Left hindlimb (tissue), 1 donor: ENCODE results near the gene LSR.
A peak's percentile ranks its signal among the peaks of the same experiment; 100 is the strongest.

Source experiments
- DNase-seq: peaks from one replicate; pipeline ENCODE4 v3.0.0-alpha.2; 2018

Gene LSR

DNA sequence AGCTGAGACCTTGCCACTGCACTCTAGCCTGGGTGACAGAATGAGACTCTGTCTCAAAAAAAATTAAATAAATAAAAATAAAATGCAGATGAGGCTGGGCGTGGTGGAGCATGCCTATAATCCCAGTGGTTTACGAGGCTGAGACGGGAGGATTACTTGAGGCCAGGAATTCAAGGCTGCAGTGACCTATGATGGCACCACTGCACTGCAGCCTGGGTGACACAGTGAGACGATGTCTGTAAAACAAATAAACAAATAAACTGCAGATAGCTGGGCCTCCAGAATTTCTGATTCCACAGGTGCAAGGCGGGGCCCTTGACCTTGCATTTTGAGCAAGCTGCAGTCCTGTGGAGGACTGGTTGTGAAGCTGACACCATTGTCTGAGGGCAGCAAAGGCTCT lies 40.1 kb downstream of the LSR start:
- DNase-seq, result no peak

DNA sequence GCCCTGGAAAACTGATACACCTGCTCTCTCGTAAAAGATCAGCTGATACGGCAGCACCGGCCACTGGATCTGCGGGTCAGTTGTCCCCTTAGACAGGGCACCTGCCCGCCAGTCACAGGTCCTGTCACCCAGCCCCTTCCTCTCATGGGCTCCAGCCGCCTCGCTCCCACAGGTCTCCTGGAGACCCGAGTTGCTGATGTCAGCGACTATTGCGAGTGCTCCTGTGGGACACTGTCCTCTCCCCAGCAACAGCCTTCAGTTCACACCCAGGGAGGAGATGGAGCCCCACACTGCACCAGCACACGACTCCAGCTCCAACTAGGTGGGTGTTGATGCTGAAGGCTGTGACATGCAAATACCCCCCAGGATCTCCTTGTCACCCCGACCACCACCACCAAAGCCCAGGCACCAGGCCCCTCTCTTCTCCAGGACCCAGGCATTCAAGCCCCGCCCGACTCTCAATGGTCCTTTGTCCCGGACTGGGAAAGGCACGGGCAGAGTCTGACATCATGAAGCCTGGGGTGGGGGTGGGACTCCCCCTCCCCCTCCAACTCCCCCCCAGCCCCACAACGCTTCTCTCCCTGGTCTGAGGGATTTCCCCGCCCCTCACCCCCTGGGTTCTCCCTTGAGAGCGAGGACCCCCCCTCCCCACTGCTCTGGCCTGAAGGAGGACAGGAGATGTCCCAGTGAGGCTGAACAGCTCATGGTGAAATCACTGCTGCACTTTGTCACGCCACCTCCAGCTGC lies 41.8 kb downstream of the LSR start:
- no peak for DNase-seq

- no peak for DNase-seq
Observed at GRCh38 chr19:35291259-35291658, 42.5 kb downstream of the LSR start.

DNA sequence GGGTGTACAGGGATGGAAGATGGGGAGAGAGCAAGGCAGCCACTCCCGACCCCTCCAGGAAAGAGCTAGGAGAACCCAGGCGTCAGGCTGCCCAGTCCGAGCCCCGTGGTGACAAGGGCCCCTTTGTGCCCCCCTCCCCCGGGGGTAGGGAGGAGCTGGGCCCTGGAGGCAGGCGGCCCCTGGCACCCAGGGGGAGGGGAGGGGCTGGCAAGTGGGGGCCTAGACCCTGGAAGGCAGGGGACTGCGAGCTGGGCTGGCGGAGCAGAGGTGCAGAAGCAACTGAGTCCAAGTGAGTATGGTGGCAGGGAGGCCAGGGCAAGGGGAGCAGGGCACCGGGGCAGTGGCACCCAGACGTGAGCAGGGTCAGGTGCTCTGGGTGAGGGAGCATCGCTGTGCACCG lies 43.1 kb downstream of the LSR start, which contains the start of gene MAG:
Gene MAG, plus strand, starts transcription at position 246 of the 400 bp plus-strand sequence. CDS start 3,248 bp downstream, outside the sequence.
- no peak for DNase-seq

DNA sequence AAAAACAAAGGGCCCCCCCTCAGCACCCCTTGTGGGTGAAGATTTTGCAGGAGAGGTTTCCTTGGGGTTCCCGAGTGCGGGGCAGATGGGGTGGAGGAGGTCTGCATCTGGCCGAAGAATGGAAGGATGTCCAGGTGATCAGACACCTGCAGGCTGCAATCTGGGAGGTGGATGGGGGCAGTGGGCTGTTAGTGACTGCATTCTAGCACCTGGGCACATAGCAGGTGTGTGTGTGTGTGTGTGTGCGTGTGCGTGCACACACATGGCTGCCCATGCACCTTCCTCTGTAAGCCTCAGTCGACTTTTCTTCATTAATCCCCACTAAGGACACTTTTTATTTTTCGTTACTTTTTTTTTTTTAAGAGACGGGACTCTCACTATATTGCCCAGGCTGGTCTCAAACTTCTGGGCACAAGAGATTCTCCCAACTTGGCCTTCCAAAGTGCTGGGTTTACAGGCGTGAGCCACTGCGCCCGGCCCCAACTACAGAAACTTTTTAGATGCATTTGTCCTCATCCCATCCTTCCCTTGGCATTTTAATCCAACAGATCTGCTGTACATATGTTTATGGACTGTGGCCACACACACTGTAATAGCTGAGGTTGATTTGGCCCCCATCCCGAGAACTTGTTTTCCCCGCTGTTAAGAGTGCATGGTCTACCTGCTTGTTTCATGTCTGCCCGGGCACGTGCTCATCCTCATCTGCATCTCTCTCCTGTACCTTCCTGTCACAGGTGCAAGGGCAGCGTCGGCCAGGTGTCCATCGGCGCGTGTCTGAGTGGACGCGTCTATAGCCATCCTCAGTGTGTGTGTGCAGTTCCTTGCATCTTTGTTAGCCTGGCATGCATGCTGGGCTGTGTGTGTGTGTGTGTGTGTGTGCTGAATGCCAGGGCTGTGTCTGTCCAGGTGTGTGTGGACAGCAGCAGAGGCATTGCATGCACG lies 43.9 kb downstream of the LSR start:
- DNase-seq, result no peak

GRCh38 chr19:35293363-35293739 lies 44.5 kb downstream of the LSR start:
- DNase-seq, result no peak

GRCh38 chr19:35293808-35294207 lies 45.0 kb downstream of the LSR start:
- no peak for DNase-seq

DNA sequence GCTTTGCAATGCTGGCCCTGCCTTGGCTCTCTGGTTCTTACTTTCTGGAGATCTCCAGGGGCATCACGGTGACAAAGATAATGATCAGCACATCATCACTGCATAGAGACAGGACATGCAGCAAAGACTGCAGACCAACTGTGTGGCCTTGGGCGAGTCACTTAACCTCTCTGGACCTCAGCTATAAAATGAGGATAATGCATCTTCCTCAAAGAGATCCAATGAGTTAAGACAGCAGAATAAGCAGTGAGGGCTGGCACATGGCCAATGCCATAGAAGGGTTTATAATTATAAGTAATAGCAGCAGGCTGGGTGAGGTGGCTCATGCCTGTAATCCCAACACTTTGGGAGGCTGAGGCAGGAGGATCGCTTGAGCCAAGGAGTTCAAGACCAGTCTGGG lies 45.5 kb downstream of the LSR start:
- no peak for DNase-seq

DNA sequence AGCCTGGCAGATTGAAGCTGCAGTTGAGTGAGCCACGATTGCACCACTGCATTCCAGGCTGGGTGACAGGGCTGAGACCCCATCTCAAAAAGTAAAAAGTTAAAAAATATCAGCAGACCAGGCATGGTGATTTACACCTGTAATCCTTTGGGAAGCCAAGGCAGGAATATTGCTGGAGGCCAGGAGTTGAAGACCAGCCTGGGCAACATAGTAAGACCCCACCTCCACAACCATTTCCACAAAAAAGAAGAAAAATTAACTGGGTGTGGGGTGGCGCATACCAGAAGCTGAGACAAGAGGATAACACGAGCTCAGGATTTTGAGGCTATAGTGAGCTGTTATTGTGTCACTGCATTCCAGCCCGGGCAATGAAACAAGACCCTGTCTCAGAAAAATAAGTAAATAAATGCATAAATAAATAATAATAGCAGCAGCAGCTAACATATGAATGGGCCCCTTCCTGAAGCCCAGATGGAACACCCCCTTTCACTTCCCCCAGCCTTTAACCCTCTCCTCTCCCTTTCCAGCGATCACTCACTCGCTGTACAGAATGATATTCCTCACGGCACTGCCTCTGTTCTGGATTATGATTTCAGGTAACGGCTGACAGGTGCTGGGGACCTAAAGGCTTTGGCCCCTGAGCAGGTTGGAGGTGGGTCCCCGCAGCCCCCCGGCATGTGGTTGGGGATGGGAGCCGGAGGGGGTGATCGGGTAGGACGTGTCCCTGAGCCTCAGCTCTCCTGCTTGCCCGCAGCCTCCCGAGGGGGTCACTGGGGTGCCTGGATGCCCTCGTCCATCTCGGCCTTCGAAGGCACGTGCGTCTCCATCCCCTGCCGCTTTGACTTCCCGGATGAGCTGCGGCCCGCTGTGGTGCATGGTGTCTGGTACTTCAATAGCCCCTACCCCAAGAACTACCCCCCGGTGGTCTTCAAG lies 46.3 kb downstream of the LSR start:
- no peak for DNase-seq

- DNase-seq, result no peak
Observed at GRCh38 chr19:35295792-35296462, 47.1 kb downstream of the LSR start.

DNA sequence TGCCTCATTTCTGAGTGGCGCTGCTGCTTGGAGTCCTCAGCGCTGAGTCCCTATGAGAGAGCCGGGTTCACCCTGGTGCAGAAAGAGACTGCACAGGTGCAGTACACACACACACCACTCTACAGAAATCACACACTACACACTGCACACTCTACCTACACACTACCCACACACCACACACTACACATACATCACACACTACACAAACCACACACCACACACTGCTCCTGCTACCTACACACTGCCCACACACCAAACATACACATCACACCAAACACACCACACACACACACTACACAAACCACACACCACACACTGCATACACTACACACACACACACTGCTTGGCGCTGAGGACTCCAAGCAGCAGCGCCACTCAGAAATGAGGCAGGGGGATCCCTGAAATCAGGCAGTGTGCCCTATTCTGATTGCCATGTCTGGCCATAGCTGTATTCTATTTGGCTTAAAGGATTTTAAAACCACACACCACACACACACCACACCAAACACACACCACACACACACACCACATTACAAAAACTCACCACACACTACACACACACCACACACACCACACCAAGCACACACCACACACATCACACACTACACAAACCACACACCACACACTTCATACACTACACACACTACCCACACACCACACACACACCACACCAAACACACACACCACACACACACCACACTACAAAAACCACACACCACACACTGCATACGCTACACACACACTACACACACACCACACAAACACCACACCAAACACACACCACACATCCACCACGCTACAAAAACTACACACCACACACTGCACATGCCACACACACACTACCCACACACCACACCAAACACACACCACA lies 48.1 kb downstream of the LSR start:
- DNase-seq, result peak; percentile 19

- no peak for DNase-seq
Observed at GRCh38 chr19:35297515-35297848, 48.7 kb downstream of the LSR start.

DNA sequence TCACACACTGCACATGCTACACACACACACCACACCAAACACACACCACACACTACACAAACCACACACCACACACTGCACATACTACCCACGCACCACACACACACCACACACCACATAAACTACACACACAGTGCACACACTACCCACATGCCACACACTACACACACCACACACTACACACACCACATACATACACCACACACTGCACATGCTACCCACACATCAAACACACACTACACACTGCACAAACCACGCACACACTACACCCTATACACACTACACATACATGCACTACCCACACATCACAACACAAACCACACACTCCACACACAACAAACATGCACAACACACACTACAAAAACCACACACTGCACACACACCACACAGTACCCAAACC lies 49.1 kb downstream of the LSR start:
- DNase-seq, result no peak

- no peak for DNase-seq
Observed at GRCh38 chr19:35298561-35298972, 49.8 kb downstream of the LSR start.

GRCh38 chr19:35299523-35300338 lies 50.9 kb downstream of the LSR start:
- no peak for DNase-seq

GRCh38 chr19:35300339-35300649 lies 51.5 kb downstream of the LSR start:
- no peak for DNase-seq

DNA sequence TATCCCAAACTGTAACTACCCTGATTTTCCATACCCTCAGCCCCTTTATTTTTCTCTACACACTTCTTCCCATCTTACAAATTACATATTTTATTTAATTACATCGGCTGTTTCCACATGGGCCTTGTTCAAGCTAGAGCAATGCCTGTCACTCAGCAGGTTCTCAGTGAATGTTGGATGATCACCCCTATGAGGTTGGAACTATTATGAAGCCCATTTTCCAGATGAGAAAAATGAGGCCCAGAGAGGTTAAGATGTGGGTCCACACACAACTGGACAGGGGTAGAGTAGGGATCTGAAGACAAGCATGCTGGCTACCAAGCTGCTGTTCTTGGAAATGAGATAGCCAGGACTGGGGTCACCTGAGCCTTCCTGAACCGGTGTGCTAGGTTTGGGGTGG lies 53.2 kb downstream of the LSR start:
- DNase-seq, result no peak

DNA sequence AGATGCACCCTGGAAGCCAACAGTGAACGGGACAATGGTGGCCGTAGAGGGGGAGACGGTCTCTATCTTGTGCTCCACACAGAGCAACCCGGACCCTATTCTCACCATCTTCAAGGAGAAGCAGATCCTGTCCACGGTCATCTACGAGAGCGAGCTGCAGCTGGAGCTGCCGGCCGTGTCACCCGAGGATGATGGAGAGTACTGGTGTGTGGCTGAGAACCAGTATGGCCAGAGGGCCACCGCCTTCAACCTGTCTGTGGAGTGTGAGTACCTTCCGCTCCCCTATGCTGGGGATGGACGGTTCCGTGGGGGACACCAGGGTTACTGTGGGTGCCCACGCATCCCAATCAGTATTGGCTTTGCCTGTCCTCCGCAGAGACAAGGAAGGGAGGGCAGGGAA lies 53.6 kb downstream of the LSR start:
- no peak for DNase-seq

GRCh38 chr19:35303357-35303915 lies 54.6 kb downstream of the LSR start:
- DNase-seq, result no peak

- DNase-seq, result no peak
Observed at GRCh38 chr19:35304036-35304435, 55.2 kb downstream of the LSR start.
